Measurements from ENCODE around the gene ARAP2.

Gene ARAP2

DNA sequence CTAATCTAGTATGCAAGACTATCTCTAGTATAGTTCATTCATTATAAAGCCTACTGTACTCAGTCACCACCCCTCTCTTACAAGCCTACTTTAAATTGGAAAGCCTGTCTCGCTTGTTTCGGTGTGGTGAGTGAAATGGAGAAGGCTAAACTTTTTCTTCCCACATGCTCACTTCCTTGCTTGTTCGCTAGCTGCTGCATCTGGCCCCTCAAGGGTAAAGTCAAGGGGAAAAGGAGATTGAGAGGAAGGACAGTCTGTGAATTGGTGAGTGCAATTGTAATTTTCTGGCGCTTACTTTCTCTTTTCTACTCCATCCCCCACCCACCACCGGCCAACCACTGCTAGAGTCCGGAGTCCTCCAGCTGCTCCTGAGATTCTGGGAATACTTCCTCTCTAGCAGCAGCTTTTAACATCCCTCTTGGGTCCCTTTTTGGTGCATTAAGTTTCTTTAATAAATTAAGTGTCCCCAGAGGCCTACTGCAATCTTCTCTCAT is 12.1 kb upstream of the ARAP2 start:
- Histone ChIP-seq H3K27ac (ENCODE audit: low read depth, low read length) (no peak overlapping the region), H3K4me3 (ENCODE audit: low read depth in 1 of 2, low read length in 2 of 2) (peak overlapping the region; percentile 48 to 50), H3K9ac (ENCODE audit: low read depth in 1 of 2, low read length in 2 of 2) (peak overlapping the region in 1 of 2 donors; percentile 55)

DNA sequence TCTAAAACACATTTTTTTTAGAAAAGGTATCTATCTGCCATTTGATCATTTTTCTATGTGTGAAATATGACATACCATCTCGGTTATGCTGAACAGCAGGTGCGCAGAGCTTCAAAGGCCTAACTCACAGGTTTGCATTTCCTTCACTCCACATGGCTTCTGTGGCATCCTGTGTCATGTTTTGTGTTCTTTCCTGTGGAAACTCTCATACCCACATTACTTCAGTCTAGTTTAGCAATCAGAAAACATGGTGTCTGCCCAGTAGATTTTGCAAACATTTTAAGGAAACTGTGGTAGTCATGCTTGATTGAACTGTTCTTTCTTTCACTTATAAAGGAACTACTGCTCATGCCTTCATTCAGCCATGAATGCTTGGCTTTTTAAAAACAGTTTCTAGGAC is 11.3 kb upstream of the ARAP2 start:
- Histone ChIP-seq H3K4me3 (ENCODE audit: low read depth in 1 of 2, low read length in 2 of 2) (no peak overlapping the region), H3K36me3 (ENCODE audit: control insufficient read depth in 1 of 2, insufficient read depth in 2 of 2, low read length in 2 of 2) (no peaks in the 10 kb centered on the region), H3K27ac (ENCODE audit: low read depth, low read length) (no peak overlapping the region), H3K27me3 (ENCODE audit: control insufficient read depth in 1 of 2, insufficient read depth in 2 of 2, low read length in 2 of 2) (no peaks in the 10 kb centered on the region), H3K9ac (ENCODE audit: low read depth in 1 of 2, low read length in 2 of 2) (no peak overlapping the region), H3K9me3 (ENCODE audit: control insufficient read depth in 1 of 2, low read length in 2 of 2) (no peaks in the 10 kb centered on the region), H3K4me1 (ENCODE audit: control insufficient read depth in 1 of 2, insufficient read depth in 2 of 2, low read length in 2 of 2) (peaks cover 0 to 10% of the 10 kb centered on the region in 2 donors)

More for the DNA sequence above, 12.1 kb upstream of the ARAP2 start:
- no peaks in the 10 kb centered on the region for H3K36me3 ChIP-seq (ENCODE audit: control insufficient read depth in 1 of 2, insufficient read depth in 2 of 2, low read length in 2 of 2)
- no peaks in the 10 kb centered on the region for H3K9me3 ChIP-seq (ENCODE audit: control insufficient read depth in 1 of 2, low read length in 2 of 2)
- peaks cover 0 to 10% of the 10 kb centered on the region in 2 donors for H3K4me1 ChIP-seq (ENCODE audit: control insufficient read depth in 1 of 2, insufficient read depth in 2 of 2, low read length in 2 of 2)
- no peaks in the 10 kb centered on the region for H3K27me3 ChIP-seq (ENCODE audit: control insufficient read depth in 1 of 2, insufficient read depth in 2 of 2, low read length in 2 of 2)

GRCh38 chr4:36254371-36254770 is 10.1 kb upstream of the ARAP2 start:
- H3K27ac ChIP-seq (ENCODE audit: low read depth, low read length), result no peak overlapping the region
- no peak overlapping the region for H3K4me3 ChIP-seq (ENCODE audit: low read depth in 1 of 2, low read length in 2 of 2)
- no peaks in the 10 kb centered on the region for H3K36me3 ChIP-seq (ENCODE audit: control insufficient read depth in 1 of 2, insufficient read depth in 2 of 2, low read length in 2 of 2)
- no peaks in the 10 kb centered on the region for H3K9me3 ChIP-seq (ENCODE audit: control insufficient read depth in 1 of 2, low read length in 2 of 2)
- no peaks in the 10 kb centered on the region for H3K27me3 ChIP-seq (ENCODE audit: control insufficient read depth in 1 of 2, insufficient read depth in 2 of 2, low read length in 2 of 2)
- no peak overlapping the region for H3K9ac ChIP-seq (ENCODE audit: low read depth in 1 of 2, low read length in 2 of 2)
- peaks cover 0 to 10% of the 10 kb centered on the region in 2 donors for H3K4me1 ChIP-seq (ENCODE audit: control insufficient read depth in 1 of 2, insufficient read depth in 2 of 2, low read length in 2 of 2)

GRCh38 chr4:36251983-36252382 is 7.7 kb upstream of the ARAP2 start:
- Histone ChIP-seq H3K27me3 (ENCODE audit: control insufficient read depth in 1 of 2, insufficient read depth in 2 of 2, low read length in 2 of 2) (no peaks in the 10 kb centered on the region), H3K36me3 (ENCODE audit: control insufficient read depth in 1 of 2, insufficient read depth in 2 of 2, low read length in 2 of 2) (no peaks in the 10 kb centered on the region), H3K4me3 (ENCODE audit: low read depth in 1 of 2, low read length in 2 of 2) (no peak overlapping the region), H3K9ac (ENCODE audit: low read depth in 1 of 2, low read length in 2 of 2) (no peak overlapping the region), H3K27ac (ENCODE audit: low read depth, low read length) (no peak overlapping the region), H3K4me1 (ENCODE audit: control insufficient read depth in 1 of 2, insufficient read depth in 2 of 2, low read length in 2 of 2) (peaks cover 0 to 10% of the 10 kb centered on the region in 2 donors), H3K9me3 (ENCODE audit: control insufficient read depth in 1 of 2, low read length in 2 of 2) (no peaks in the 10 kb centered on the region)

GRCh38 chr4:36249610-36250009 is 5.3 kb upstream of the ARAP2 start:
- Histone ChIP-seq H3K27ac (ENCODE audit: low read depth, low read length) (no peak overlapping the region), H3K9me3 (ENCODE audit: control insufficient read depth in 1 of 2, low read length in 2 of 2) (no peaks in the 10 kb centered on the region), H3K9ac (ENCODE audit: low read depth in 1 of 2, low read length in 2 of 2) (no peak overlapping the region), H3K36me3 (ENCODE audit: control insufficient read depth in 1 of 2, insufficient read depth in 2 of 2, low read length in 2 of 2) (no peaks in the 10 kb centered on the region), H3K27me3 (ENCODE audit: control insufficient read depth in 1 of 2, insufficient read depth in 2 of 2, low read length in 2 of 2) (no peaks in the 10 kb centered on the region), H3K4me3 (ENCODE audit: low read depth in 1 of 2, low read length in 2 of 2) (no peak overlapping the region), H3K4me1 (ENCODE audit: control insufficient read depth in 1 of 2, insufficient read depth in 2 of 2, low read length in 2 of 2) (peaks cover 0 to 3% of the 10 kb centered on the region in 2 donors)

- Histone ChIP-seq H3K27ac (ENCODE audit: low read depth, low read length) (peak overlapping the region; percentile 85), H3K4me1 (ENCODE audit: control insufficient read depth in 1 of 2, insufficient read depth in 2 of 2, low read length in 2 of 2) (peaks cover 8 to 18% of the 10 kb centered on the region in 2 donors)
Observed at GRCh38 chr4:36243355-36244256, 708 bp downstream of the ARAP2 start.

GRCh38 chr4:36242629-36243354 is 1.5 kb downstream of the ARAP2 start:
- Histone ChIP-seq H3K4me3 (ENCODE audit: low read depth in 1 of 2, low read length in 2 of 2) (peak overlapping the region; percentile 86 to 87), H3K27me3 (ENCODE audit: control insufficient read depth in 1 of 2, insufficient read depth in 2 of 2, low read length in 2 of 2) (no peaks in the 10 kb centered on the region), H3K9me3 (ENCODE audit: control insufficient read depth in 1 of 2, low read length in 2 of 2) (no peaks in the 10 kb centered on the region), H3K27ac (ENCODE audit: low read depth, low read length) (no peak overlapping the region), H3K4me1 (ENCODE audit: control insufficient read depth in 1 of 2, insufficient read depth in 2 of 2, low read length in 2 of 2) (peaks cover 8 to 18% of the 10 kb centered on the region in 2 donors), H3K36me3 (ENCODE audit: control insufficient read depth in 1 of 2, insufficient read depth in 2 of 2, low read length in 2 of 2) (no peaks in the 10 kb centered on the region), H3K9ac (ENCODE audit: low read depth in 1 of 2, low read length in 2 of 2) (peak overlapping the region; percentile 76)

More at GRCh38 chr4:36243355-36244256, 708 bp downstream of the ARAP2 start:
- H3K36me3 ChIP-seq (ENCODE audit: control insufficient read depth in 1 of 2, insufficient read depth in 2 of 2, low read length in 2 of 2), result no peaks in the 10 kb centered on the region
- peak overlapping the region; percentile 76 for H3K9ac ChIP-seq (ENCODE audit: low read depth in 1 of 2, low read length in 2 of 2)
- H3K4me3 ChIP-seq (ENCODE audit: low read depth in 1 of 2, low read length in 2 of 2), result peak overlapping the region; percentile 86 to 87
- no peaks in the 10 kb centered on the region for H3K9me3 ChIP-seq (ENCODE audit: control insufficient read depth in 1 of 2, low read length in 2 of 2)
- no peaks in the 10 kb centered on the region for H3K27me3 ChIP-seq (ENCODE audit: control insufficient read depth in 1 of 2, insufficient read depth in 2 of 2, low read length in 2 of 2)

DNA sequence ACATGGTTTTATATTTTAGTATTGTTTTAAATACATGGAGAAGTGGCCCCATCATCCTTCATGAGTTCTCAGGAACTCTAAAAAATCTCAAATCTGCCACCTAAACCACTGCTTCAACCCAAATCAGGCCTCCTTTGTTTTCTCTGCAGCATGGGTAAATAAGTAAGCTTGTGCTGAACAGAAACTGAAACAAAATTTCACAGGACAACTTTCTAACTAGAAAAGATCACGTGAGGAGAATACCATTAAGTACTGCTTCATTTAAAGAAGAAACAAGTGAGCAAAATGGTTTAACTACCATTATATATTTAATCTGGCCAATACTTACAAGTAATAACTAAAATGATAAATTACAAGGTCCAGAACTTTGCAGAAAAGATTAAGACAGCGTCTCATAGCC is 2.5 kb downstream of the ARAP2 start:
- H3K27me3 ChIP-seq (ENCODE audit: control insufficient read depth in 1 of 2, insufficient read depth in 2 of 2, low read length in 2 of 2), result no peaks in the 10 kb centered on the region
- no peaks in the 10 kb centered on the region for H3K9me3 ChIP-seq (ENCODE audit: control insufficient read depth in 1 of 2, low read length in 2 of 2)
- peaks cover 0 to 5% of the 10 kb centered on the region in 2 donors for H3K36me3 ChIP-seq (ENCODE audit: control insufficient read depth in 1 of 2, insufficient read depth in 2 of 2, low read length in 2 of 2)
- peaks cover 8 to 18% of the 10 kb centered on the region in 2 donors for H3K4me1 ChIP-seq (ENCODE audit: control insufficient read depth in 1 of 2, insufficient read depth in 2 of 2, low read length in 2 of 2)
- H3K9ac ChIP-seq (ENCODE audit: low read depth in 1 of 2, low read length in 2 of 2), result peak overlapping the region; percentile 76
- H3K4me3 ChIP-seq (ENCODE audit: low read depth in 1 of 2, low read length in 2 of 2), result peak overlapping the region; percentile 86 to 87
- H3K27ac ChIP-seq (ENCODE audit: low read depth, low read length), result no peak overlapping the region

DNA sequence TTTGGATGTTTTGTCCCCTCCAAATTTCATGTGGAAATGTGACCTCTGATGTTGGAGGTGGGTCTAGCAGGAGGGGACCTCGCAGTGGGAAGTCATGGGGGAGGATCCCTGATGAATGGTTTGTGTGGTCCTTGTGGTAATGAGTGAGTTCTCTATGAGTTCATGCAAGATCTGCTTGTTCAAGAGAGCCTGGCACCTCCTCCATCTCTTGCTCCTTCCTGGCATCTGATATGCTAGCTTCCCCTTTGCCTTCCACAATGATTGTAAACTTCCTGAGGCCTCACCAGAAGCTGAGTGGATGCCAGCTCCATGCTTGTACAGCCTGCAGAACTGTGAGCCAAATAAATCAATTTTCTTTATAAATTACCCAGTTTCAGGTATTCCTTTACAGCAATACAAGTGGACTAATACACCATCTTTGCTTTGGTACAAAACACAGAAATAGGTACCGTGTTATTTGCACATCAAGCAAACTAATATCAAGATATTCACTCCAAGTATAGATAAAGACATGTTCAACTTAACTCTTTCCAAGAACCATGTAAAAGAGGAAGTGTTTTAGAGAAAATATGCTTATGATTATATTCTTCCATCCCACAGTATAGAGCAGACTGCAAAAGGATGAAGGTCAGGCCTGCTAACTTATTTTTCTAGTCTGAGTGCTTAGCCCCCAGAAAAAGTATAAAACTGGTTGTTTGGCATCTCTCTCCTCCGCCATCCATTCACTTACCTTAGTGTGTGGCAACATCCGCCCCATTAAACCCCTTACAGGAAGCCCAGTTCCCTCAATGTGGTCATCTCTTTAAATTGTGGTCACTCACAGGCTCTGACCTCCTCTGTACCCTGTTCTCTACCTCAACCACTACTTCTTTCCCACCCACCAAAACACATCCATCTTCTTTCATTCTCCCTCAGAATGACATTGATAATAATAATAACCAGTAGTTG is 6.7 kb downstream of the ARAP2 start:
- H3K9me3 ChIP-seq (ENCODE audit: control insufficient read depth in 1 of 2, low read length in 2 of 2), result peaks cover 0 to 8% of the 10 kb centered on the region in 2 donors
- peaks cover 8 to 14% of the 10 kb centered on the region in 2 donors for H3K4me1 ChIP-seq (ENCODE audit: control insufficient read depth in 1 of 2, insufficient read depth in 2 of 2, low read length in 2 of 2)
- peaks cover 0 to 5% of the 10 kb centered on the region in 2 donors for H3K36me3 ChIP-seq (ENCODE audit: control insufficient read depth in 1 of 2, insufficient read depth in 2 of 2, low read length in 2 of 2)
- no peaks in the 10 kb centered on the region for H3K27me3 ChIP-seq (ENCODE audit: control insufficient read depth in 1 of 2, insufficient read depth in 2 of 2, low read length in 2 of 2)
- no peak overlapping the region for H3K27ac ChIP-seq (ENCODE audit: low read depth, low read length)
- no peak overlapping the region for H3K4me3 ChIP-seq (ENCODE audit: low read depth in 1 of 2, low read length in 2 of 2)
- no peak overlapping the region for H3K9ac ChIP-seq (ENCODE audit: low read depth in 1 of 2, low read length in 2 of 2)

All from duodenal mucosa (tissue), 2 donors.